ENCODE measurements around the gene DGKZ.

- TF ChIP-seq SP1 (IDR thresholded peaks at IDR 0.05; ENCODE audit: low read depth, low read length) (no peak), RAD21 (IDR thresholded peaks at IDR 0.05; ENCODE audit: insufficient read depth, low read depth, low read length) (no peak), PKNOX1 (IDR thresholded peaks at IDR 0.05) (no peak), NKRF (conservative IDR thresholded peaks at IDR 0.05) (no peak), SKIL (IDR thresholded peaks at IDR 0.05; ENCODE audit: low read depth, poor library complexity, severe bottlenecking) (no peak), CTCF (IDR thresholded peaks at IDR 0.05 in 2 of 3, conservative IDR thresholded peaks at IDR 0.05 in 1 of 3; ENCODE audit: control insufficient read depth in 2 of 3, extremely low read depth in 1 of 3, insufficient read depth in 1 of 3, low read depth in 3 of 3, low read length in 3 of 3) (no peak)
Observed at GRCh38 chr11:46304605-46305179, 42.6 kb upstream of the DGKZ start.

Data from GM12878 (cell line).